ENCODE results near the gene DOCK8.
"Not testable (repeated sequence)": the region's sequence is repeated elsewhere in the genome, so short reads cannot be mapped to it uniquely, and the experiment has no call there.

The DOCK8 gene

DNA sequence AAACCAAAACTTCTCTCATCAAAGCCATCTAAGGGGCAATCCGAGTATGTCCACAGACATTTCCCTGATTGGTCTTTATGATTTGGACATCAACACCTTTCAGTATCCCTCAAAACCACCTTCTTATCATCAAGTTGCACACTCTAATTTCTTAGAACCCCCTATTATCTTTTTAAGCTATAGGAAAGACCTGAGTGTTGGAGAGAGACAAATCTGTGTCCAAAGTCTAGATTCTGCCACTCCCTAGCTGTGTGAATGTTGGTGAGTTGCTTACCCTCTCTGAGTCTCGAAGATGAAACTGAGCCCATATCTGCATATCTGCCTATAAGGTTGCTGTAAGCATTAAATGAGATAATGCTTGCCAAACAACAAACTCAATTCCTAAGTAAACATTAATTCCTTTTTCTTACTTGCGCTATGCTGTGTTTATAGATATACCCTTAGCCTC, 159.1 kb downstream of the DOCK8 start:
- no peak for DNase-seq

- DNase-seq = no peak
Observed at GRCh38 chr9:374736-375135, 160.1 kb downstream of the DOCK8 start.

DNA sequence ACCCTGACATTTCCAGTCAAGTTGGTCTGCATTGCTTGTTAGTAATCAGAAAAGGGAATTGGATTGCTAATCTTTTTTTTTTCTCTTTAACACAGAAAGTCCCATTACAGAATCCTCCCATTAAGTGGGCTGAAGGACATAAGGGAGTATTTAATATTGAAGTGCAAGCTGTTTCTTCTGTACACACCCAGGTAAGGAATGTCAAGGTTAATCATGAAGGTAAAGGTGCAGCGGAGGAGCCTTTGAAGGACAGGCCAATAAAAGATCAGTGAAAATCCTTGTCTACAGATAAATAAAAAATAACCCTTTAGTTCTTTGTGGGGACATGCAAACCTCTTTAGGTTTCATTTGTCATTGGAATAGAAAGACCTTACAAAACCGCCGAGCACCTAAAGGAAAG, 161.4 kb downstream of the DOCK8 start:
- DNase-seq = no peak

- DNase-seq = no peak
Observed at GRCh38 chr9:378263-378662, 163.6 kb downstream of the DOCK8 start.

DNA sequence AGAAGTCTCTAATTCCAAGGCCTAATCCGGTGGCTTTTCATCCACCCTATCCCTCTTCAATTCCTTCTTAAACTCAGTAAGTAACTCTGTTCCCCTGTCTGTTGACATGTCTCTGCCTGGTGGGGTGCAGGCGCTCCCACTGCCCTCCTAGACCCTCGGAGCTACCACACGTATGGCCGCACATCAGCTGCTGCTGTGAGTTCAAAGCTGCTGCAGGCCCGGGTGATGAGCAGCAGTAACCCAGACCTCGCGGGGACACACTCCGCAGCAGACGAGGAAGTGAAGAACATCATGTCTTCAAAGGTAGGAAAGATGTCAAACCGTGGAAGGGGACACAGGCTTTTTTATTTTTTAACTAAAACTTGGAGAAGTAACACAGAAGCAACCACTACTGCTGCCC, 167.7 kb downstream of the DOCK8 start:
- no peak for DNase-seq

GRCh38 chr9:385818-386398, 171.2 kb downstream of the DOCK8 start:
- no peak for DNase-seq

DNA sequence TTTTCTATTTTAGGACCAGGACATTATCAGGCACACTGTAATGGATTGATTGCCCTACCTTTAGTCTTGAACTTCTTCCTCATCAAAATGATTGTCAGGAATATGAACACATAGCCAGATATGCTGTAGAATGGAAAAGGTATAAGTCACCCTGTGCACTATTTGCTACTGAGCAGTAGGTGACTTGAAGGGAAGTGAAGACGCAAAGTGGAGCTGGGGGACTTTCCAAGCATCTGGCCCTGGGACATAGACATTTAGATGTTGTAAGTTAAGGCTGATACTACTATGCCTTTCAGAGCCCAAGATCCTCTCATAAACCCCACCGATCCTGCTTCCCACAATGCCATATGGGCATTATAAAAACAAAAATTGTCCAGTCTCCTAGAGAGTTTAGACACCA, 174.5 kb downstream of the DOCK8 start:
- no peak for DNase-seq

- DNase-seq = no peak
Observed at GRCh38 chr9:389758-390157, 175.1 kb downstream of the DOCK8 start.

- no peak for DNase-seq
Observed at GRCh38 chr9:392077-392804, 177.6 kb downstream of the DOCK8 start.

DNA sequence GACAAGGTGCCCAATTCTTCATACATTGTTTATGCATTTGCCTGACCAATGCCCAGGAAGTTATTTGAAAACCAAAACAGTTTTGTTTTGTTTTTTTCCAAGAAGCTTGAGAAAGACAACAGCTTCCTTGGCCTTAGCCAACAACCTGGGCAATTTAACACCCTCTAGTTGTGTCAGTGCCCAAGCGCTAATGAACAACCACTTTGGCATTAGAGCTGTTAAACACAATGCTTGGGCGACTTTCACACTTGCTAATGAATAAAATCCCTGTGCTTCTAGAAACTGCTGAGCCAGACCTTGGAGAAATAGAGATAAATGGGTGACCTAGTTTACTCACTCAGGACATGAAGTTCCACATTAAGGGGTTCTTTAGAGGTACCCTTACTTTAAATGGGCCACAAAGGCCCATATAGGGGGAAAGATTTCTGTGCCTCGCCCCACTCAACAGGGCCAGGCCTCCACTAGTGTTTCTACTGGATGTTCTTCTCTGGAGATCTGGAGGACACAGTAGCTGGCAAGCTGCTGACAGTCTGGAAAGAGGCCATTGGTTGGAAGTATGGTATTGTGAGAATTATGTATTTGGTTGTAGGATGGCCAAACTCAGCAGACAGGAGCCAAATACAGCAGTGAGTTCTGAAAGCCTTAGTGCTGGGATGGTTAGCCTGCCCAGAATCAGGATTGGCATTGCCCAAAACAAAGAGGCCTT, 179.8 kb downstream of the DOCK8 start:
- no peak for DNase-seq

DNA sequence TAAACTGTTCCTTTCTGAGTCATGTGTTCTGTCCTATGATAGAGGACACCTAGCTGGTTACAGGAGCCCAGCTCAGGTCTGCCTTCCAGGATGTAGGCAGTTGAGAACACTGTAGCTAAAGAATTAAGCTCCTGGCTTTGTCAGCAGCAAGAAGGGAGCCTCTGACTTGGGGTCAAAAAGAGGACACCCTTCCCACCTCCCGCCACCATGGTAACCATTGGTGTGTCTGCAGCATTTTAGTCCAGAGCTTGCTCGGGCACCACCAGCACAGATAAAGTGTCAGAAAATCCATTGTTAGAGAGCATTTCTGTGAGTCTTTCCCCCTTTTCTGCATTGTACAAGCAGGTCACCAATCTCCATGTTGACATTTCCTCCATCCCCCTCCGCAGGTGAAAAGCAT, 181.7 kb downstream of the DOCK8 start:
- no peak for DNase-seq

- no peak for DNase-seq
Observed at GRCh38 chr9:398085-398484, 183.4 kb downstream of the DOCK8 start.

DNA sequence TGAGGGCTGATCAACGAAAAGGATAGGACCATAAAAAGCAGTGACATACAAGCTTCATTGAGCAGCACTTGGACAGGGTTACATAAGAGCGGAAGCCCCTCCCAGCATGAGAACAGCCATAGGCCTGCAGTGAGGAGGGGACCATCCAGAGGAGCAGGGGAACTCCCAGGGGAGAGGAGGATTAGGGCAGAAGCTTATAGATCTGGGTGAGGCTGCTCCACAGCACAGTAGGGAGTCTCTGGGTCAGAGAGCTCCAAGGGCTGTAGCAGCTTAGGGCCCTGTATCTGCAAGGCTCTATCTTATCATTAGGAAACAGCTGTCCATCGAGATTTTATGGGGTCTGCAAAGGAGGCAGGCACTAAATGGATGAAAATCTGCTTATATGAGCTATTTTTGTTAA, 186.6 kb downstream of the DOCK8 start:
- no peak for DNase-seq

DNA sequence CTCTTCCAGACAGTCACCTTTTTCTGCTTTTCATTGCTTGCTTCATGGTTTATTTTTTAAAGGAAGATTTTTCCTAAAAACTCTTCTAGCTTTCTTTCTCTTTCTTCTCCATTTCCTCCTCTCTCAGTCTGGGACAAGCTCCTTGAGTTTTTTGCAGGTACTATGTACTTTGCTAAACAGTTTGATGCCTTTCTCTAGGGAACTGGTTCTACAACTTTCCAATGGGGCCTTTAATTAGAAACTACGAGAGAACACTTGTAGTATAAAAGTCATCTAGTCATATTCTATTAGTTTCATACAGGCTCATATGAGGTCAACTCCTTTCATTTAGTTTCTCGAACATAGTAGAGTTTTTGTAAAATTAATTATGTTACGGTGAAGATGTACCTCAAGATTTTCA, 189.6 kb downstream of the DOCK8 start:
- DNase-seq = no peak

DNA sequence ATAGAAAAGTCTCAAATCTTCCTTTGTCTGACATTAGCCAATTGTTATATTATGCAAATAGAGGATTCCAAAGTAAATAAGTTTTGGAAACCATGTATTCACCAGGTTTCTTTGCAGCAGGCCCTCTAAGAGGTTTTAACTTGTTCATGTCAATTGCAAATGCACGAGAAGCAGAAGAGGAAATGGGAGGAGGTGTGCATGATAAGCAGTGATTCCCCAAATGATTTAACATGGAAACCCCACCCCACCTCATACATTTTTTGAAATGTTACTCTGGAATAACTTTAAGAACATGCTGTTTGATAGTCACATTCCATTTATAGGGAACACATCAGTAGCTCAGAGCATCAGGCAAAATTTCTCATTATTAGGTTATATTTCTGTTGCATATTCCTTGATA, 190.7 kb downstream of the DOCK8 start:
- no peak for DNase-seq

DNA sequence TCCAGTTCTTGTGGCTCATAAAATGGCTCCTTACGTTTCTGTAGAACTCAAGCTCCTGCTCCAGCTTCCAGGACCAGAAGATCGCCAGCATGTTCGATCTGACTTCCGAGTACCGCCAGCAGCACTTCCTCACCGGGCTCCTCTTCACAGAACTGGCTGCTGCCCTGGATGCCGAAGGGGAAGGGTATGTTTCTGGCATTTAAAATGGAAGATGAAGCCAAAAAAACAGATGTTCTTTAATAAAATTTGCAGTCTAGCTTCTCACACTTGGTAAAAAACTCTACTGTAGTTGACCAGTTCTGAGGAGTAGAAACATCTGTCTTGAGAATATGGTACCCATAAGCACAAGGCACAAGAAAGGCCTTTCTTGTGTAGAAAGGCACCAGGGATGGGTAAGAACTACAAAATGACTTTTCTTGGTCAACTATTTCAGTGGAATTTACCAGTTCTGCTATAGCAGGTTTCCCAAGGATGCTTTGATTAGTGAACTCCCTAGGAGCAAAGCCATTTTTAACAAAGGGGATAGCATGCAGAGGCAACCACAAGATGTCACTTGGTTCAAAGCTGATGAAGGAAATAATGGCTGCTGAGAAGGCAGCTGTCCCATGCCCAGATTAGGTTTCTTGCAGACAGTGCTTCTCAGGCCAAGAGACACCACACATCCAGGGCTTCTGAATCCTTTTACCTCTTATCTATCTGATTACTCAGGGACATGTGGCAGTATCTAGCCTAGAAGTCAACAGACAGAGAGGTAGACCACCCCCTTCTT, 192.4 kb downstream of the DOCK8 start:
- DNase-seq = no peak

DNA sequence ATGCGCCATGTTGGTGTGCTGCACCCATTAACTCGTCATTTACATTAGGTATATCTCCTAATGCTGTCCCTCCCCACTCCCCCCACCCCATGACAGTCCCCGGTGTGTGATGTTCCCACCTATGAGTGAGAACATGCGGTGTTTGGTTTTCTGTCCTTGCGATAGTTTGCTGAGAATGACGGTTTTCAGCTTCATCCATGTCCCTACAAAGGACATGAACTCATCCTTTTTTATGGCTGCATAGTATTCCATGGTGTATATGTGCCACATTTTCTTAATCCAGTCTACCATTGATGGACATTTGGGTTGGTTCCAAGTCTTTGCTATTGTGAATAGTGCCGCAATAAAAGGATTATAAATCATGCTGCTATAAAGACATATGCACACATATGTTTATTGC, 195.0 kb downstream of the DOCK8 start:
- not testable (repeated sequence) for DNase-seq

GRCh38 chr9:414595-414994, 199.9 kb downstream of the DOCK8 start:
- no peak for DNase-seq

DNA sequence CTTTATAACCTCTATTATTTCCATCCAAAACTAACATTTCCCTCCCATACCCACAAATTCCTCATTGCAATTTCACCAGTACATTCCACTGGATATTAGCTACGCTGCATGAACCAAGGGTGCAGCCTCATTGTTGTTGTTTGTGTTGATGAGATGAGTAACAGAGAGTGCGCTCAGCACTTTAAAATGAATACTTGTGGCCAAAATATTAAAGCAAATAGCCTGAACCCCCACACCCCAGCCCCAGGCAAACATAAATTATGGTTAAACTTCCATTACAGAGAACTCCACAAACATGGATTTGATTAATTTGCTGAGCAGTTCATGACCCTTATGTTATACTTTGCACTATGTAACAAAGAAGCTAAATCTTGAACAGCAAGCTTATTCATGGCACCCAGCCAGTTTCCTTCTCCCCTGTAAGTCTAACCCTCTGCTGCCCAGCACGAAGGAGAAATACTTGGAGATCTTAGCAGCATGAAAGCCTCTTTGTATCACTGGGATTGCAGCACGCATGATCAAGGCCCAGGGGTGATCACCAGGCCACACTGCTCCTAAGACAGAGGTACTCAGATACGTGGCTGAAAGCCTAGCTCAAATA, 205.0 kb downstream of the DOCK8 start:
- no peak for DNase-seq

GRCh38 chr9:421896-422295, 207.2 kb downstream of the DOCK8 start:
- DNase-seq = no peak

DNA sequence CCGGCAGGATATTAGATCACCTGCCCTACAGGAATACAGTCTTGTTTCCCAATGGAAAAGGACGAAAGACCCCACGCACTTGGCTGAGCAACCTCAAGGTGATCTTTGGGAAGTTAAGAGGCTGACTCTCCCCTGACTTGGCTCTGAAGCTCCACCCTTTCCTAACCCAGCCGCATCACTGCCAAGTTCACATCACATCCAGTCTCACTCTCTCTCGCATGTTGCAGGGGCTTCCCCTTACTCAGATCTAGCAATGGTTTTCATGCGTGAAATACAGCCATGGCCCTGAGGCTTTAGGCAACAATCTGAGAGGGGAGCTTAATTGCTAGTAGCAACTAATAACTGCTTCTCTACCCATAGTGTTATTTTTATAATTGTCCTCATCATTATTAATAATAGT, 211.6 kb downstream of the DOCK8 start:
- no peak for DNase-seq

DNA sequence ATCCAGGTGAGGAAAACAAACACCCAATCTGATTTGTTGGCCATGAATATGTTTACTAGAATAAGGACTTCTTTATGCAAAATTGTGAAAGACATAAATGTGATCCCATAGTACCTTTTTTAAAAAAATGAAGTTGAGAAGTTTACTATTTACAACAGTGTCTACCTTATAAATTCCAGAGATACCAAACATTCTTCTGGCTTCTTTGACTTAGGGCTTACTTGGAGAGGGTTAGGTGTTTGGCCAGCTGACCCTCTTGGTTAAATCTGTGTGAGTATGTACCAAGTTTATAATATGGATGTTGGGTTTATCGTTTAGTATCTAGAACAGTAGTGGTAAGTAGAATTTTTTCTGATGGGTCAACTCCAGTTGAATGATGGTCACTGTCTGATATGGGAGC, 212.3 kb downstream of the DOCK8 start:
- DNase-seq = no peak

DNA sequence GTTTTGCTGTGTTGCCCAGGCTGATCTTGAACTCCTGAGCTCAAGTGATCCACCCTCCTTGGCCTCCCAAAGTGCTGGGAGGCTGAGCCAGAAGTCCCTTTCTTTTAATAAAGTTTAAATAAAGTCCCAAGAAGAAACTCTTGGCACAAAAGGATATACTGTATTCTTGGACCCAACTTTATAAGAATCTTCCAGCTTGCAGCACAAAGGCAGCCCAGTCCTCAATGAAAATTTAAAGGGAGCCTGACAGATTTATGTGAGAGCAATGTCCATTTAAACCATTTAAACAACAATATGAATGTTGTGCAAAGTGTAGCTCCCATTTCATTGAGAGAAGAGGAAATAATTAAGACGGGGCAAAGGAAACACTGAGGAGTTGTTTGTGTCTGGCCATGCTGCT, 217.0 kb downstream of the DOCK8 start:
- DNase-seq = no peak

Data from activated naive CD4-positive, alpha-beta T cell treated with anti-CD3 and anti-CD28 coated beads, Interleukin-2, amount 50 U/mL, for 16 hours (primary cell).